ENCODE data around the gene ZNF382. TPM values are rescaled to one million over a fixed set of nuclear protein-coding genes. Genes with fewer than 3 reads are reported as not detected.
A peak's percentile ranks its signal among the peaks of the same experiment; 100 is the strongest.

ZNF382 gene
- total RNA-seq, 2 donors from 2014 or later: 11.1 to 13.5 TPM

- H3K9ac ChIP-seq (ENCODE audit: extremely low read depth, low read length, poor library complexity, severe bottlenecking): no peak overlapping the region
- H3K27me3 ChIP-seq (ENCODE audit: control insufficient read depth, insufficient read depth, low read length, poor library complexity, severe bottlenecking): no peaks in the 10 kb centered on the region
- H3K4me3 Mint-ChIP-seq: no peak overlapping the region
- H3K9me3 Mint-ChIP-seq: peaks cover 97% of the 10 kb centered on the region
- TF ChIP-seq CTCF (conservative IDR thresholded peaks at IDR 0.05): no peak
- H3K4me1 Mint-ChIP-seq: no peaks in the 10 kb centered on the region
- peak overlapping the region; percentile 45 for H3K4me3 ChIP-seq (ENCODE audit: low read length)
- WGBS, 2 experiments (ENCODE audit: insufficient coverage in 1 of 2, insufficient read length in 1 of 2): 83 to 93% methylated on average over 1 to 2 of the region's 2 CpGs
- peaks cover 91% of the 10 kb centered on the region for H3K9me3 ChIP-seq (ENCODE audit: control insufficient read depth, low read length)
- DNase-seq: no peak
- H3K27ac ChIP-seq (ENCODE audit: low read depth, low read length): no peak overlapping the region
- no peak overlapping the region for H3K27ac Mint-ChIP-seq
- peaks cover 24% of the 10 kb centered on the region for H3K36me3 ChIP-seq (ENCODE audit: control insufficient read depth, insufficient read depth, low read length)
- no peaks in the 10 kb centered on the region for H3K4me1 ChIP-seq (ENCODE audit: control insufficient read depth, insufficient read depth, low read length)
- peaks cover 58% of the 10 kb centered on the region for H3K36me3 Mint-ChIP-seq (ENCODE audit: low read depth)
- H3K27me3 Mint-ChIP-seq (ENCODE audit: insufficient read depth): no peaks in the 10 kb centered on the region
Measured at GRCh38 chr19:36635342-36635741, 30.2 kb downstream of the ZNF382 start.

- WGBS, 2 experiments (ENCODE audit: insufficient coverage in 1 of 2, insufficient read length in 1 of 2): 83 to 100% methylated on average over 2 to 3 of the region's 5 CpGs
- H3K4me1 Mint-ChIP-seq: no peaks in the 10 kb centered on the region
- Histone ChIP-seq H3K27me3 (ENCODE audit: control insufficient read depth, insufficient read depth, low read length, poor library complexity, severe bottlenecking) (no peaks in the 10 kb centered on the region), H3K4me3 (ENCODE audit: low read length) (peak overlapping the region; percentile 68), H3K9ac (ENCODE audit: extremely low read depth, low read length, poor library complexity, severe bottlenecking) (no peak overlapping the region), H3K9me3 (ENCODE audit: control insufficient read depth, low read length) (peaks cover 97% of the 10 kb centered on the region), H3K27ac (ENCODE audit: low read depth, low read length) (no peak overlapping the region), H3K4me1 (ENCODE audit: control insufficient read depth, insufficient read depth, low read length) (no peaks in the 10 kb centered on the region), H3K36me3 (ENCODE audit: control insufficient read depth, insufficient read depth, low read length) (peaks cover 43% of the 10 kb centered on the region)
- TF ChIP-seq CTCF (conservative IDR thresholded peaks at IDR 0.05): no peak
- peaks cover 90% of the 10 kb centered on the region for H3K9me3 Mint-ChIP-seq
- H3K36me3 Mint-ChIP-seq (ENCODE audit: low read depth): peaks cover 66% of the 10 kb centered on the region
- DNase-seq: no peak
- no peaks in the 10 kb centered on the region for H3K27me3 Mint-ChIP-seq (ENCODE audit: insufficient read depth)
- H3K4me3 Mint-ChIP-seq: no peak overlapping the region
- no peak overlapping the region for H3K27ac Mint-ChIP-seq
Measured at GRCh38 chr19:36638862-36639510, 33.9 kb downstream of the ZNF382 start.

GRCh38 chr19:36646746-36647145 is 41.6 kb downstream of the ZNF382 start:
- DNase-seq: no peak
- Mint-ChIP-seq H3K4me3 (no peak overlapping the region), H3K9me3 (peaks cover 78% of the 10 kb centered on the region), H3K27me3 (ENCODE audit: insufficient read depth) (no peaks in the 10 kb centered on the region), H3K36me3 (ENCODE audit: low read depth) (peaks cover 76% of the 10 kb centered on the region), H3K27ac (no peak overlapping the region), H3K4me1 (no peaks in the 10 kb centered on the region)
- peaks cover 91% of the 10 kb centered on the region for H3K9me3 ChIP-seq (ENCODE audit: control insufficient read depth, low read length)
- H3K4me1 ChIP-seq (ENCODE audit: control insufficient read depth, insufficient read depth, low read length): no peaks in the 10 kb centered on the region
- 100% methylated on average over 1 of the region's 2 CpGs; no CpG with 5 or more reads in 1 of the 2 experiments for WGBS, 2 experiments (ENCODE audit: insufficient coverage in 1 of 2, insufficient read length in 1 of 2)
- no peak overlapping the region for H3K27ac ChIP-seq (ENCODE audit: low read depth, low read length)
- H3K4me3 ChIP-seq (ENCODE audit: low read length): peak overlapping the region; percentile 60
- no peak overlapping the region for H3K9ac ChIP-seq (ENCODE audit: extremely low read depth, low read length, poor library complexity, severe bottlenecking)
- TF ChIP-seq CTCF (conservative IDR thresholded peaks at IDR 0.05): no peak
- H3K27me3 ChIP-seq (ENCODE audit: control insufficient read depth, insufficient read depth, low read length, poor library complexity, severe bottlenecking): no peaks in the 10 kb centered on the region
- H3K36me3 ChIP-seq (ENCODE audit: control insufficient read depth, insufficient read depth, low read length): peaks cover 55% of the 10 kb centered on the region
